ENCODE measurements around the gene NAV2. TPM values are rescaled to one million over a fixed set of nuclear protein-coding genes. Genes with fewer than 3 reads are reported as not detected.

NAV2 gene
- total RNA-seq, 1 experiment from 2014 or later = 63.5 TPM

DNA sequence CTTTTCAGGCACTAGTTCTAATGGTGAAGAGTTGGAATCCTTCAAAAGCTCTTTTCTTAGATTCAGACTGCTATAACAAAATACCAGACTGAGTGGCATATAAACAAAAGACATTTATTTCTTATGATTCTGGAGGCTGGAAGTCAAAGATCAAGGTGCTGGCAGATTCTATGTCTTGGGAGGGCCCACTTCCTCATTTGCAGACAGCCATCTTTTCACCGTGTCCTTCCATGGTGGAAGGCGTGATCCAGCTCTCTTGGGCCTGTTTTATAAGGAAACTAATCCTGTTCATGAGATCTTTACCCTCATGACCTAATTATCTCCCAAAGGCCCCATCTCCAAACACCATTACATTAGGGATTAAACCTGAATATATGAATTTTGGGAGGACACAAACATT lies 124.0 kb downstream of the NAV2 start:
- BruUV-seq (replicated peaks) = no TSS peak
- Mint-ChIP-seq H3K4me3 (ENCODE audit: unreplicated experiment) (no peak overlapping the region), H3K4me1 (ENCODE audit: low read depth, unreplicated experiment) (no peaks in the 10 kb centered on the region), H3K9me3 (ENCODE audit: unreplicated experiment) (no peaks in the 10 kb centered on the region), H3K27ac (ENCODE audit: unreplicated experiment) (no peak overlapping the region), H3K36me3 (ENCODE audit: insufficient read depth, unreplicated experiment) (no peaks in the 10 kb centered on the region), H3K27me3 (ENCODE audit: insufficient read depth, unreplicated experiment) (no peaks in the 10 kb centered on the region)
- TF ChIP-seq, protein P1, sequence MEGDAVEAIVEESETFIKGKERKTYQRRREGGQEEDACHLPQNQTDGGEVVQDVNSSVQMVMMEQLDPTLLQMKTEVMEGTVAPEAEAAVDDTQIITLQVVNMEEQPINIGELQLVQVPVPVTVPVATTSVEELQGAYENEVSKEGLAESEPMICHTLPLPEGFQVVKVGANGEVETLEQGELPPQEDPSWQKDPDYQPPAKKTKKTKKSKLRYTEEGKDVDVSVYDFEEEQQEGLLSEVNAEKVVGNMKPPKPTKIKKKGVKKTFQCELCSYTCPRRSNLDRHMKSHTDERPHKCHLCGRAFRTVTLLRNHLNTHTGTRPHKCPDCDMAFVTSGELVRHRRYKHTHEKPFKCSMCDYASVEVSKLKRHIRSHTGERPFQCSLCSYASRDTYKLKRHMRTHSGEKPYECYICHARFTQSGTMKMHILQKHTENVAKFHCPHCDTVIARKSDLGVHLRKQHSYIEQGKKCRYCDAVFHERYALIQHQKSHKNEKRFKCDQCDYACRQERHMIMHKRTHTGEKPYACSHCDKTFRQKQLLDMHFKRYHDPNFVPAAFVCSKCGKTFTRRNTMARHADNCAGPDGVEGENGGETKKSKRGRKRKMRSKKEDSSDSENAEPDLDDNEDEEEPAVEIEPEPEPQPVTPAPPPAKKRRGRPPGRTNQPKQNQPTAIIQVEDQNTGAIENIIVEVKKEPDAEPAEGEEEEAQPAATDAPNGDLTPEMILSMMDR (IDR thresholded peaks at IDR 0.05; ENCODE audit: insufficient read depth in 1 of 2, low read depth in 1 of 2, low read length in 1 of 2, severe bottlenecking in 1 of 2, unreplicated experiment in 1 of 2) = no peak
- Histone ChIP-seq H3K4me1 (no peaks in the 10 kb centered on the region), H3K36me3 (ENCODE audit: control insufficient read depth, insufficient read depth, low read length) (no peaks in the 10 kb centered on the region), H3K9me3 (no peaks in the 10 kb centered on the region), H3K27me3 (replicated peaks; ENCODE audit: control insufficient read depth, insufficient read depth, low read length) (no peaks in the 10 kb centered on the region), H3K4me3 (ENCODE audit: low read depth, low read length) (no peak overlapping the region)
- ChIA-PET CTCF (no interaction called here), POLR2A (no interaction called here)
- intact Hi-C loops (cut with micrococcal nuclease; ENCODE audit: unreplicated experiment) = no loop called here
- no peak for DNase-seq

DNA sequence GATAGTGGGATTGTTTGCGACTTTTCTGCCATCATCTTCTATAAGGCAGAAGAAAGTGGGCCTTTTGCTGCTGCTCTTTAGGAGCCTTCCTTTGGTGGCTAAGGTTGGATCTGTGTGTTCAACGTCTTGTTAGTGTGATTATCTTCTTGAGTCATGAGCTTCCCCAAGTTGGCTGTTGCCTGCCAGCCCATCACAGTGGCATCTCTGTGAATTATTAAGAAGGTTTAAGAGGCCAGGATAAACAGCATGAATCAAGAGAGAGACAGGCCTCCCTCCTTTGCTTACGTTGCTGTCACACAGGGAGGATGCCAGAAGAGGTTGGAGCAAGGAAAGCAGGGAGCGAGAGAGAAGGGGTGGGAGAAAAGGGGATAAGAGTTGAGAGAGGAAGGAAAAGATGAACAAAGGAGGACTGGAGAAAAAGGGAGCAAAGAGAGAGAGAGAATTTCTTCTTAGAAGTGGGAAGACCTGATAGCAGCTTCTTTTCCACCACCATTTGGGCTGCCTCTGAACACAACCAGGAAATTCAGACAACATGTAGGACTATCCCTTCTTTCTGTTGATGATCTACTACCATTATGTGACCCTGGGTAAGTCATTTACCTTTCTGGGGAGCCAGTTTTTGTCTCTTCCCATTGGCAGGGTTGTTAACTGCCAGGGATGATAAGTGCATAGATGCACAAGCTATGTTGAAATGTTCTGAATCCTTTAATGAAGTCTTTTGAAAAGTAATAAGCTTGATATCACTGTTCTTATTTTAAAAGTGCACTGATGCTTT lies 126.5 kb downstream of the NAV2 start:
- Mint-ChIP-seq H3K27ac (ENCODE audit: unreplicated experiment) (no peak overlapping the region), H3K36me3 (ENCODE audit: insufficient read depth, unreplicated experiment) (no peaks in the 10 kb centered on the region), H3K4me3 (ENCODE audit: unreplicated experiment) (no peak overlapping the region), H3K9me3 (ENCODE audit: unreplicated experiment) (no peaks in the 10 kb centered on the region), H3K27me3 (ENCODE audit: insufficient read depth, unreplicated experiment) (no peaks in the 10 kb centered on the region), H3K4me1 (ENCODE audit: low read depth, unreplicated experiment) (no peaks in the 10 kb centered on the region)
- no peak for DNase-seq
- TF ChIP-seq, protein P1 (IDR thresholded peaks at IDR 0.05; ENCODE audit: insufficient read depth in 1 of 2, low read depth in 1 of 2, low read length in 1 of 2, severe bottlenecking in 1 of 2, unreplicated experiment in 1 of 2) = no peak
- no TSS peak for BruUV-seq (replicated peaks)
- Histone ChIP-seq H3K4me1 (no peaks in the 10 kb centered on the region), H3K9me3 (no peaks in the 10 kb centered on the region), H3K27me3 (replicated peaks; ENCODE audit: control insufficient read depth, insufficient read depth, low read length) (no peaks in the 10 kb centered on the region), H3K36me3 (ENCODE audit: control insufficient read depth, insufficient read depth, low read length) (no peaks in the 10 kb centered on the region), H3K4me3 (ENCODE audit: low read depth, low read length) (no peak overlapping the region)
- ChIA-PET POLR2A (no interaction called here), CTCF (no interaction called here)
- intact Hi-C loops (cut with micrococcal nuclease; ENCODE audit: unreplicated experiment) = no loop called here

DNA sequence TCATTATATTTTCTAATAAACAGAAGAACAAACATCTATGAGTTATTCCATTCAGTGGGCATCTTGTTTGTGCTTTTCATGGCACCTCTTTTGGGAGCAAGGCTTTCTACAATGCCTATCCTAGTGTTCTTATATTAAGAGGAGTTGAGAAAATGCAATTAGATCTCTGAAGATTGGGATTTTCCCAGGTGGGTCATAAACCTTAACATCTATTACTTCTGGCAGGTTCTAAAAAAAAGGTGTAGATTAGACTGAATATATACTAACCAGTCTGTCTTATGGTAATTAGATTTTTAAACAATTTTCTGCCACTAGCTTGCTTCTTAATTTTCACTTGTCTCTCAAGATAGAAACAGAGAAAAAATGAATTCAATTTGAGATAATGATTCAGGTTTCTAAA lies 128.3 kb downstream of the NAV2 start:
- Mint-ChIP-seq H3K4me1 (ENCODE audit: low read depth, unreplicated experiment) (no peaks in the 10 kb centered on the region), H3K36me3 (ENCODE audit: insufficient read depth, unreplicated experiment) (no peaks in the 10 kb centered on the region), H3K4me3 (ENCODE audit: unreplicated experiment) (no peak overlapping the region), H3K27me3 (ENCODE audit: insufficient read depth, unreplicated experiment) (no peaks in the 10 kb centered on the region), H3K27ac (ENCODE audit: unreplicated experiment) (no peak overlapping the region), H3K9me3 (ENCODE audit: unreplicated experiment) (no peaks in the 10 kb centered on the region)
- no peaks in the 10 kb centered on the region for H3K9me3 ChIP-seq
- DNase-seq = no peak
- ChIA-PET CTCF (no interaction called here), POLR2A (no interaction called here)
- TF ChIP-seq, protein P1 (IDR thresholded peaks at IDR 0.05; ENCODE audit: insufficient read depth in 1 of 2, low read depth in 1 of 2, low read length in 1 of 2, severe bottlenecking in 1 of 2, unreplicated experiment in 1 of 2) = no peak
- no TSS peak for BruUV-seq (replicated peaks)
- no peaks in the 10 kb centered on the region for H3K4me1 ChIP-seq
- H3K36me3 ChIP-seq (ENCODE audit: control insufficient read depth, insufficient read depth, low read length) = no peaks in the 10 kb centered on the region
- no peaks in the 10 kb centered on the region for H3K27me3 ChIP-seq (replicated peaks; ENCODE audit: control insufficient read depth, insufficient read depth, low read length)
- intact Hi-C loops (cut with micrococcal nuclease; ENCODE audit: unreplicated experiment) = no loop called here
- no peak overlapping the region for H3K4me3 ChIP-seq (ENCODE audit: low read depth, low read length)
